OCI-M2 (cell line): ENCODE measurements around the gene PNMA3.
"Not testable (repeated sequence)": the region's sequence is repeated elsewhere in the genome, so short reads cannot be mapped to it uniquely, and the experiment has no call there.

Experiments
- DNase-seq: peaks from one replicate; lab custom pipeline; 2025; ENCODE audit not compliant: unreplicated experiment; lab: John Stamatoyannopoulos, UW

The PNMA3 gene

GRCh38 chrX:153073331-153073730 is 17.1 kb downstream of the PNMA3 start:
- not testable (repeated sequence) for DNase-seq

GRCh38 chrX:153074262-153074899 is 18.1 kb downstream of the PNMA3 start:
- no peak for DNase-seq

GRCh38 chrX:153074935-153075334 is 18.7 kb downstream of the PNMA3 start:
- DNase-seq: no peak

GRCh38 chrX:153075366-153075765 is 19.1 kb downstream of the PNMA3 start:
- DNase-seq: no peak

- not testable (repeated sequence) for DNase-seq
These were observed 21.3 kb downstream of the PNMA3 start for GRCh38 chrX:153077437-153078135.

GRCh38 chrX:153083238-153083923 is 27.1 kb downstream of the PNMA3 start:
- DNase-seq: not testable (repeated sequence)

GRCh38 chrX:153102418-153102817 is 46.1 kb downstream of the PNMA3 start:
- DNase-seq: no peak

- DNase-seq: not testable (repeated sequence)
These were observed 48.7 kb downstream of the PNMA3 start for GRCh38 chrX:153104959-153105358.

GRCh38 chrX:153106092-153106801 is 50.0 kb downstream of the PNMA3 start:
- DNase-seq: not testable (repeated sequence)
